Prostate gland (tissue), 2 donors: ENCODE measurements around the gene TBRG1. TPM values are rescaled to one million over a fixed set of nuclear protein-coding genes. Genes with fewer than 3 reads are reported as not detected.

ENCODE experiments used
- DNase-seq: peaks from one replicate; pipeline ENCODE4 v3.0.0-alpha.2; 2019; ENCODE audit warnings: low spot score
- H3K27ac ChIP-seq, 2 donors: fragments of 200-600 bp; sonication (generic); 2 replicates each; pipeline ENCODE4 v1.5.1; 2017 to 2019
- H3K27me3 ChIP-seq: fragments of 200-600 bp; sonication (generic); replicated peaks from 2 replicates; pipeline ENCODE4 v1.5.1; 2019; ENCODE audit not compliant: insufficient read depth
- H3K36me3 ChIP-seq, 2 donors: fragments of 200-600 bp; sonication (generic); 1 replicate in 1 of 2; 2 replicates in 1 of 2; pipeline versions ENCODE4 v1.5.1 to v1.8.1; 2017 to 2019
- H3K4me1 ChIP-seq: fragments of 200-600 bp; sonication (generic); replicated peaks from 2 replicates; pipeline ENCODE4 v1.5.1; 2019
- H3K4me3 ChIP-seq, 2 donors: fragments of 200-600 bp; sonication (generic); 2 replicates each; pipeline ENCODE4 v1.5.1; 2017 to 2019
- H3K9me3 ChIP-seq: fragments of 200-600 bp; sonication (generic); 2 replicates; pipeline ENCODE4 v1.5.1; 2017
- POLR2A ChIP-seq: fragments of 450-650 bp; IDR thresholded peaks from one replicate; pipeline ENCODE4 v1.6.1; 2016; ENCODE audit warnings: antibody characterized with exemption, mild to moderate bottlenecking
- POLR2AphosphoS5 ChIP-seq: sonication (generic); formaldehyde crosslinking; IDR thresholded peaks from one replicate; pipeline ENCODE4 v1.6.1; 2017; ENCODE audit warnings: antibody characterized with exemption
- WGBS: methylation state at CpG from one replicate; pipeline ENCODE4 v1.1.5; 2018; 5-methylcytosine and 5-hydroxymethylcytosine counted together
- intact Hi-C: fragments of 100-400 bp; cut with DNase I; formaldehyde crosslinking; loops from one replicate; pipeline ENCODE4 v1.14.2; 2022
- total RNA-seq, 2 donors: library from RNA; depleted of rRNA; stranded (reverse); fragments of >200 nt; gene quantifications; one replicate each; pipeline ENCODE4 v1.1.0, GENCODE V29; 2016
- TF ChIP-seq, protein P1 (sequence below), 4 experiments: fragments of 200-600 bp in 2 of 4; fragments of 450-650 bp in 2 of 4; sonication (generic) in 2 of 4; IDR thresholded peaks; 1 replicate in 3 of 4; 2 replicates in 1 of 4; pipeline ENCODE4 v1.5.1; 2016 to 2019; ENCODE audit warnings: antibody characterized with exemption in 4 of 4, mild to moderate bottlenecking in 2 of 4, moderate library complexity in 2 of 4

The TBRG1 gene
- total RNA-seq = 10 to 100 TPM; 30.8 to 33.8 TPM

DNA sequence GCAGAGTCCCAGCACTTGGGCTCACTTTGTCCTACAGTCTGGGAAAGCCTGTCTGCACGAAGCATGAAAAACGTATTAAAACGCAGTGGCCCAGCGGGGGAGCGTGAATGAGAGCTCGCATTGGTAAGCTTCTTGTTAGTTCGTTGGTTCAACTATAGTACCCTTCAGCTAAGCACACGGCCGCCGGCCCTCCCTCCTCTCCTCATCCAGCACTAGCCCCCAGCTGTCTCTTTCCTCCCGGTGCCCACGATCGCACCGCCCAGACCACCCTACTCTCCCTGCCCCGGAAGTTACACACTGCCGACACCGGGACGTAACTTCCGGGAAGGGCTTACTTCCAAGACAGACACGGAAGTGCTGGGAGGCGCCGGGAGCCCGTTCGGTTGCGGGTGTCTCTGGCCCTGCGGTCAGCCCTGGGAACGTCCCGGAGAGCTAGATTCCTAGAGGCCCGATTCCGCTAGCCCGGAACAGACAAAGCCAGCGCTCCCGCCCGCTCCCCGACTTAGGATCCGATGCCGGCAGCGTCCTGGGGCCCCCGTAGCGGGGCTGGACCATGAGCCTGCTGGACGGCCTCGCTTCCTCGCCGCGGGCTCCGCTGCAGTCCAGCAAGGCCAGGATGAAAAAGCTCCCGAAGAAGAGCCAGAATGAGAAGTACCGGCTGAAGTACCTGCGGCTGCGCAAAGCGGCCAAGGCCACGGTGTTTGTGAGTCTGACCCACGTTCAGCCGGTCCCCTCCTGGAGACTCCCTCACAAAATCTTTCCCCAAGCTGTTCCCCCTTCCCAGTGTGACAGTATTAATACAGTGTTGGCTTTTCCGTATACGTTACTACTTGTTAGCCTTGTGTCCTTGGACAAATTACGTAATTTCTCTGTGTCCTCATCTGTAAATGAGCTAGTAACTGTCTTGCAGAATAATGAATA is at the start of gene TBRG1:
TBRG1 (plus strand) TSS at position 334 of the 921 bp plus-strand sequence; CDS start at position 554, 220 bp downstream.
- intact Hi-C loops = no loop called here
- DNase-seq = peak; percentile 87
- H3K27me3 ChIP-seq = no peaks in the 10 kb centered on the region
- H3K36me3 ChIP-seq = no peaks in the 10 kb centered on the region
- no peaks in the 10 kb centered on the region for H3K9me3 ChIP-seq
- TF ChIP-seq POLR2A = peak; percentile 74
- peak; percentile 93 for TF ChIP-seq POLR2AphosphoS5
- TF ChIP-seq, protein P1, sequence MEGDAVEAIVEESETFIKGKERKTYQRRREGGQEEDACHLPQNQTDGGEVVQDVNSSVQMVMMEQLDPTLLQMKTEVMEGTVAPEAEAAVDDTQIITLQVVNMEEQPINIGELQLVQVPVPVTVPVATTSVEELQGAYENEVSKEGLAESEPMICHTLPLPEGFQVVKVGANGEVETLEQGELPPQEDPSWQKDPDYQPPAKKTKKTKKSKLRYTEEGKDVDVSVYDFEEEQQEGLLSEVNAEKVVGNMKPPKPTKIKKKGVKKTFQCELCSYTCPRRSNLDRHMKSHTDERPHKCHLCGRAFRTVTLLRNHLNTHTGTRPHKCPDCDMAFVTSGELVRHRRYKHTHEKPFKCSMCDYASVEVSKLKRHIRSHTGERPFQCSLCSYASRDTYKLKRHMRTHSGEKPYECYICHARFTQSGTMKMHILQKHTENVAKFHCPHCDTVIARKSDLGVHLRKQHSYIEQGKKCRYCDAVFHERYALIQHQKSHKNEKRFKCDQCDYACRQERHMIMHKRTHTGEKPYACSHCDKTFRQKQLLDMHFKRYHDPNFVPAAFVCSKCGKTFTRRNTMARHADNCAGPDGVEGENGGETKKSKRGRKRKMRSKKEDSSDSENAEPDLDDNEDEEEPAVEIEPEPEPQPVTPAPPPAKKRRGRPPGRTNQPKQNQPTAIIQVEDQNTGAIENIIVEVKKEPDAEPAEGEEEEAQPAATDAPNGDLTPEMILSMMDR (IDR thresholded peaks at IDR 0.05) = no peak
- H3K4me3 ChIP-seq = peak within 1 kb of the TSS; percentile 63 to 77
- H3K4me1 ChIP-seq = peaks cover 3% of the 10 kb centered on the region
- peak within 1 kb of the TSS; percentile 84 to 87 for H3K27ac ChIP-seq
- WGBS = under 1% methylated on average over 57 of the region's 57 CpGs

GRCh38 chr11:124577716-124578427 is 44.8 kb upstream of the TBRG1 start:
- no peak for DNase-seq
- intact Hi-C loops = no loop called here

DNA sequence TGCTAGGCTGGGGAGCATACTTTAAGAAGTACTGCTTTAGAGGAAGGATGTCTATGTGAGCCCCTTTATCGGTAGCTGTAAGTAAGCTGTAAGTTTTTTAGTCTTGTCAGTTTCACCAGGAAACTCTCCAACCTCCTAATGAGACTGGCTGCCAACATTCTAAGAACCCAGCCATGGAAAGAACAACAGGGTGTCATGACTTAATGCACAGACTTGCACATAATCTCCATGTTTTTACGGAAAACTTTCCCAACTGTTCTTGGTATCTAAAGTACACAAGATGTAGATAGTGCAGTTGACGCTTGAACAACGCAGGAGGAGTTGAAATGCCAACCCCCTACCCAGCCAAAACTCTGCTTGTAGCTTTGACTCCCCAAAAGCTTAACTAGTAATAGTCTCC is 43.9 kb upstream of the TBRG1 start:
- no peaks in the 10 kb centered on the region for H3K9me3 ChIP-seq
- H3K27ac ChIP-seq = no peak overlapping the region
- H3K27me3 ChIP-seq = no peaks in the 10 kb centered on the region
- no peak for TF ChIP-seq POLR2AphosphoS5
- TF ChIP-seq, protein P1 (IDR thresholded peaks at IDR 0.05) = no peak
- no peak for TF ChIP-seq POLR2A
- DNase-seq = no peak
- no peaks in the 10 kb centered on the region for H3K4me1 ChIP-seq
- intact Hi-C loops = no loop called here
- H3K4me3 ChIP-seq = no peak overlapping the region
- 62% methylated on average over 4 of the region's 4 CpGs for WGBS
- H3K36me3 ChIP-seq = no peaks in the 10 kb centered on the region

More at GRCh38 chr11:124577716-124578427, 44.8 kb upstream of the TBRG1 start:
- H3K27me3 ChIP-seq = no peaks in the 10 kb centered on the region
- no peaks in the 10 kb centered on the region for H3K9me3 ChIP-seq
- WGBS = 70% methylated on average over 6 of the region's 6 CpGs
- no peak for TF ChIP-seq POLR2AphosphoS5
- no peak for TF ChIP-seq POLR2A
- TF ChIP-seq, protein P1 (IDR thresholded peaks at IDR 0.05) = no peak
- H3K4me1 ChIP-seq = no peaks in the 10 kb centered on the region
- H3K36me3 ChIP-seq = no peaks in the 10 kb centered on the region
- H3K27ac ChIP-seq = no peak overlapping the region
- H3K4me3 ChIP-seq = no peak overlapping the region

DNA sequence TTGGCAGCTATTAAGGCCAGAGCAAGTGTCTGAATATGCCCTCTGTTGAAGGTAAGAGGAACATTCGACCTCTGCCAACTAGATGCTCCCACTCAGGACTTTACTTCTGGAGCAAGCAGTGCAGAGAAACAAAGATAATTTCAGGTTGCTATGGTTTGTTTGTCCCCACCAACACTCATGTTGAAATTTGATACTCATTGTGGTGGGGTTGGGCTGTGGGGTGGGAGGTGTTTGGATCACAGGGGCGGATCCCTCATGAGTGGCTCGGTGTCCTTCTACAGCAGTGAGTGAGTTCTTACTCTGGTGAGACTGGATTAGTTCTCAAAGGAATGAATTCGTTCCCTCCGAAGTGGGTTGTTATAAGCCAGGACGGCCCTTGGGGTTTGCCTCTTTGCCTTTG is 40.8 kb upstream of the TBRG1 start:
- no peaks in the 10 kb centered on the region for H3K27me3 ChIP-seq
- TF ChIP-seq, protein P1 (IDR thresholded peaks at IDR 0.05) = no peak
- TF ChIP-seq POLR2AphosphoS5 (no peak), POLR2A (no peak)
- no peak for DNase-seq
- H3K4me1 ChIP-seq = no peaks in the 10 kb centered on the region
- intact Hi-C loops = no loop called here
- H3K9me3 ChIP-seq = no peaks in the 10 kb centered on the region
- no peaks in the 10 kb centered on the region for H3K36me3 ChIP-seq
- no peak overlapping the region for H3K27ac ChIP-seq
- H3K4me3 ChIP-seq = no peak overlapping the region
- 49% methylated on average over 6 of the region's 6 CpGs for WGBS
